ENCODE measurements around the gene IP6K1.
A peak's percentile ranks its signal among the peaks of the same experiment; 100 is the strongest.

DNA sequence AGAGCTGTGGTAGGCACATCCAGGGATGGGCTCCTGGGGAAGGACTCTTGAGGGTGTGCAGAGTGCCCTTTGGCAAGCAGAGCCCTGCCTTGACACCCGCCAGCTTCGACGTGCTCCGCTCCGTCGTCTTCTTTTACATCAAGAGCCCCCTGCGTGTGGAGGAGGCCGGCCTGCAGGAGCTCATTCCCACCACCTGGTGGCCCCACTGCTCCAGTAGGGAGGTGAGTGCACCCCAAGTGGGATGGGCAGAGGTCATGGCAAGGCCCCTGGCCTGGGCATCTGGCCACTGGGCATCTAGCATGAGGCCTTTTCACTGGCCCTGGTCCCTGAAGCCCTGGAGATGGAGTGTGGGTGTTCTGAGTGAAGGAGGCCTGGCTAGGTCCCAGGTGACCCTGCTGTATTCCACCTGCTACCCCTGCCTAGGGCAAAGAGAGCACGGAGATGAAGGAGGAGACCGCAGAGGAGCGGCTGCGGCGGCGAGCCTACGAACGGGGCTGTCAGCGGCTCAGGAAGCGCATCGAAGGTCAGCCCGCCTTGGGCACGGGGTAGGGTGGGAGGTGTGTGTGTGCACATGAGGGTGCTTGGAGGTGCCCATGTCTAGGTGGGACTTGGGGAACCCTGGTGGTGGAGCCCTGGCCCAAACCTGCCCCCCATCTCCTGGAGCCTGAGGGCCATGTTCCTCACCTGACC, 84.8 kb downstream of the IP6K1 start:
- TF ChIP-seq CTCF (IDR thresholded peaks at IDR 0.05) (peak in 2 of 4 experiments; percentile 38 to 48), POLR2AphosphoS5 (IDR thresholded peaks at IDR 0.05) (no peak), EP300 (IDR thresholded peaks at IDR 0.05) (no peak)

Measured in sigmoid colon (tissue), 4 donors.